ENCODE results near the gene RRAGD.

The RRAGD gene, protein sequence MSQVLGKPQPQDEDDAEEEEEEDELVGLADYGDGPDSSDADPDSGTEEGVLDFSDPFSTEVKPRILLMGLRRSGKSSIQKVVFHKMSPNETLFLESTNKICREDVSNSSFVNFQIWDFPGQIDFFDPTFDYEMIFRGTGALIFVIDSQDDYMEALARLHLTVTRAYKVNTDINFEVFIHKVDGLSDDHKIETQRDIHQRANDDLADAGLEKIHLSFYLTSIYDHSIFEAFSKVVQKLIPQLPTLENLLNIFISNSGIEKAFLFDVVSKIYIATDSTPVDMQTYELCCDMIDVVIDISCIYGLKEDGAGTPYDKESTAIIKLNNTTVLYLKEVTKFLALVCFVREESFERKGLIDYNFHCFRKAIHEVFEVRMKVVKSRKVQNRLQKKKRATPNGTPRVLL

DNA sequence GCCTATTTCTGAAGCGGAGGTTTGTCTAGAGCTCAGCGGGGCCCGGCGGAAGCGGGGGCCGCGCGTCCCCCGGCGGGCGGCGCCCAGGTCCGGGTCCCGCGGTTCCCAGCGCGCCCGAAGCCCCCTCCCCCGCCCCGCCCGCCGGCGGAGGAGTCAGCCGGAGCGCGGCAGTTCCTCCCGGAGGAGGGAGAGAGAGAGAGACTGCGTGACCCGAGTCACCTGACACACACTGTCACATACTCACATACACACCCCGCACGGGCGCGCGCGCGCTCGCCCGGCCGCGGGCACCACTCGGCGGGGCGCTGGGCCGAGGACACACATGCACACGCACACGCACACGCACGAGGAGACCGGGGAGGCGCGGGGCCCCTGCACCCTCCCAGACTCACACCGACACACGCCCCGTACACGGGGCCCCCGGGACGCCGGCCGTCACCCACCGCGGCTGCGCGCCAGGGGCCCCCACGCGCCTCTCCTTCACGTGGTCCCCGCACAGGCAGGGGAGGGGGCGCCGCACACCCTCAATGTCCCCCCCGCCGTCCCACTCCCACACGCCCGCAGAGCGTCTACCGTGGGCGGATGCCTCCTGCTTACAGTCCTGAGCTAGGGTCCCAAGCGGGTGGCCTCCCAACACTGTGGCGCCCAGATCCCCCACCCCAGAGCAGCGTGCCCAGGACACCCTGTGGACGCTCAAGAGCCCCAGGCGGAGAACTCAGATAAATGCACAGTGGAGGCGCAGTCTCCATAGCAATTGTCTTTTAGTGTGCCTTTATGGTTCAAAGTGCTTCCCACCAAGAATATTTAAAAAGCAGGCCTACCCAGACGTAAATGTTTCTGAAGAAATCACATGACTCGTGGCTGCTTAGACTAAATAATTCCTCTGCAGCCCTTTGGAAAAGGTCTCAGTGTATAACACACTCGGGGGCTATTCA is at the start of gene RRAGD:
Gene RRAGD (minus strand): TSS at position 203 of the 935 bp plus-strand sequence. CDS start 280 bp downstream, outside the sequence.
- DNase-seq = peak; percentile 80

DNA sequence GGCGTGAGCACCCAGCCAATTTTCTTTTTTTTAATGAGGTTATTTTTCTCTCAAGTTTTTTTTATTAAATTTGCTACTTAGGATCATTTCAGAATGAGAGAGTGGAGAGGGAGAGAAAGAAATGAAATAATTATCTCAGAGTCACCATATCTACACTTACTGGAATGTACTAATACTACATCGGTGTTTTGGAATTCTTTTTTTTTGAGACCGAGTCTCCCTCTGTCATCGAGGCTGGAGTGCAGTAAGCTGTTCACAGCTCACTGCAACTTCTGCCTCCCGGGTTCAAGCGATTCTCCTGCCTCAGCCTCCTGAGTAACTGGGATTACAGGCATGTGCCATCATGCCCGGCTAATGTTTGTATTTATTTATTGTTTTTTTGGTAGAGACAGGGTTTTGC is 48.6 kb upstream of the RRAGD start:
- no peak for DNase-seq

DNA sequence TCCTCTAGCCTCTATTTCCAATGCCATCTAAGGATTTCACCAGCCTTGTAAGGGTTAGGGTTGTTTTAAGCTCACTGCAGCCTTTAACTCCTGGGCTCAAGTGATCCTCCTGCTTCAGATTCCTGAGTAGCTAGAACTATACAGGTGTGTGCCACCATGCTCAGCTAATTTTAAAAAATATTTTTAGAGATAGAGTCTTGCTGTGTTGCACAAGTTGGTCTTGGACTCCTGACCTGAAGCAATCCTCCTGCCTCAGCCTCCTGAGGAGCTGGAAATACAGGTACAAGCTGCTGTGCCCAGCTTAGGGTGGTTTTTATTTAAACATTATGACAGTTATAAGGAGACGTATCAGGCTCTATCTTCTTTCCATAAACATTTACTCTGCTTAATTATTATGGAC is 47.4 kb upstream of the RRAGD start:
- no peak for DNase-seq

DNA sequence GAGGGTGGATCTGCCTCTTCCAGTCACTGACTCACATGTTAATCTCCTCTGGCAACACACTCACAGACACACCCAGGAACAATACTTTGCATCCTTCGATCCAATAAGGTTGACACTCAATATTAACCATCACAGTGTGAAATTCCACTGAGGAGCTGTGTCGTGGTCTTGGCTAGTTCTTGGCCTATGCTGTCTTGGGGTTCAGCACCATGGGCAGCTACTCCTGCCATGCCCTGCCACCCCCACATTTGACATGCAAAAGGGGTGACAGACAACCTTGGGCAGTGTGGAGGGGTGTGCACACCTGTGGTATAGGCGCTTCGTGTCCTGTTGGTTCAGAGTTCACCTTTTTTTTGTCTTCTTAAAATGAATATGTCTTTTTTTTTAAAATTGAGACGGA is 46.6 kb upstream of the RRAGD start:
- no peak for DNase-seq

DNA sequence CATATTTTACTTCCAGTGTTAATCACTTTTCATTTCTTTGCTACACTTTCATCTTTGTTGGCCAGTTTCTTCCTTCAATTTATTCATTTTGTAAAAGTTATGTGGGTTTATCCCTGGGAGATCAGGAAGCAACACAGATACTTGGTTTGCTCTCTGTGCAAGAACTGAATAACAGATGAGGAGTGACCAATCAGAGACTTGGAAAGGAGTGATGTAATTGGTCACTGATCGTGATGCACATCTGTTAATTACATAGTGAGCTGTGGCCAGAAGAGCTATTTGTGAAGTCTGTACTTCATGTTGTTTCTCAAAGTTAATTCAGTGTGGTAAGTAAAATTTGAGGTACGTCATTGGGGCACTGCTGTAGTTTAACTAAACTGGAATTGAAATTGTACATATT is 42.2 kb upstream of the RRAGD start:
- no peak for DNase-seq

DNA sequence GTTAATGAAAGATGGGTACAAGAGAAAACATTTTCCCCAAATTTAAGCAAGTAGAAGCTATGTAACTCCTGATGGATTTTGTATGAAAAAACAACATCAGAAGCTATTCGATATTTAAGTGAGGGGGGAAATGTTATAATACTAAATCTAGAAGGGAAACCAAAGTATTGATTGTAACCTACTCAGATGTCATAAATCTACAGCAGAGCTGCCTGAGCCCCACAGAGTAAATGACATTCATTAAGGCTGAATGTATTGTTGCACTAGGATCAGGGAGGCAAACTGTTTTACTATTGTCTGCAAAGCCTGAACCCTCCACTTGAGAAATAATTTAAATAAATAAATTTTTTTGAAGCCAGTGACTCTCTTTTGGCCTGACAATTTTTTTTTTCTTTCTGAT is 40.2 kb upstream of the RRAGD start:
- DNase-seq = no peak

DNA sequence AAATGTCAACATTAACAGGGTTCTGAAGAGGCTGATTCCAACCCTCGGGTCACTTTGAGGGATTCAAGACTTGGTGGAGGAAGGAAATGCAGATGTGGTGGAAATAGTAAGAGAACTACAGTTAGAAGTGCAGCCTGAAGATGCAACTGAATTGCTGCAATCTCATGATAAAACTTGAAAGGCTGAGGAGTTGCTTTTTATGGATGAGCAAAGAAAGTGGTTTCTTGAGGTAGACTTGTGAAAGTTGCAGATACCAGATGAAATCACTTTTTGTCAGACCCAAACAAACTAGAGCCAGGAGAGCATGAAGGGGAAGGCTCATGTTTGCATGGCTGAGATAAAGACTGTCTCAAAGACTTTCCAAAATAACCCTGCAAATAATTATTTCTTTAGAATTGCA is 37.1 kb upstream of the RRAGD start:
- DNase-seq = no peak

DNA sequence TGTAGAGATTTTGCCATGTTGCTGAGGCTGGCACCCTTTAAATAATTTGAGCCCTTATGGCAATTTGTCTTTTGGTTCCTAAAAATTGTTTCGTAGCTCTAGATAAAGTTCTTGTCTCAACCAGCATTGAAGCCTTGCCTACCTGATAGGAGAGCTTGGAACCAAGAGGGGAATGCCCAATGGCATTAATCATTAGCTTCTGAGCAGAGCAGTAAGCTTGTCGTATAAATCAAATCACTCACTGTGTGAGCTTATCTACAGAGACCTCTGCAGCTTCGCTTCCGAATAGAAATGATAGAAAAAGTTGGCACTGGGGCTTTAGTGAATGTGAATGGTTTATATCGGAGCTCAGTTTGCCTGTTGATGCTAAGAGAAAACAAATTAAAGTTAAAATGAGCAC is 31.6 kb upstream of the RRAGD start:
- no peak for DNase-seq

DNA sequence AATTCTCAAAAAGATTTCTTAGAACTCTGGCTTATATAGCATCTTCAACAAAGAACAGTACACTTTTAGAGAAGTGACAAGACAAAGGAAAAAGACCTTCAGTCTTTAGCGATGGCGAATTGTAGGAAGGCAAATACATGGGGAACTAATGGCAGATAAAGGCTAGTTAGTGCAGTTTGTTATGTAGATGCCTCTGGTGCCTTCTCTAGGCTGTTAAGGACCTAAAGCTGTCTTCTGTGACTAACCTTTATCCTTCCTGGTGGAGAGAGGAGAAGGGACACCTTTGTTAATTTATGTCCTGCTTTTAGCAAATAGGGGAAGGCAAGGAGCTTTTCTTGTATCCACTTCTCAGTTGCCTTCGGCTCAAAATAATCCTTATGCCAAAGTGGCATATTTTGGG is 28.1 kb upstream of the RRAGD start:
- no peak for DNase-seq

DNA sequence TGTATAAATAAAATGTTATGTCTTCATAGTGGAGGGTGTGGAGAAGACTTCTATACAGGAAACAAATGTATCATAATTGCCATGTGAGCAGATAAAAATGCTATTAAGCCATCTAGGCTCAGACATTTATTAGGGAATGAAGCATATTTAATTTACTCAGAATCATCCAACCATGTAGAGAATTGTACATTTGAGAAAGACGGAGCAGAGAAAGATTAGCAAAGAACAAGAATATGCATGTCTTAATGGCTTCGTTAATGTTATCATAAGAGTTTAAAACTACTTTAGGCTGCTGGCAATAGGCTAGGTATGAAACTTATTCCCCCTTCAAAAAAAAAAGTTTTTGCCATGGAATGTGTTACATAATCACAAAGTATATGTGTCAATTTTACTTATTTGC is 26.9 kb upstream of the RRAGD start:
- DNase-seq = no peak

DNA sequence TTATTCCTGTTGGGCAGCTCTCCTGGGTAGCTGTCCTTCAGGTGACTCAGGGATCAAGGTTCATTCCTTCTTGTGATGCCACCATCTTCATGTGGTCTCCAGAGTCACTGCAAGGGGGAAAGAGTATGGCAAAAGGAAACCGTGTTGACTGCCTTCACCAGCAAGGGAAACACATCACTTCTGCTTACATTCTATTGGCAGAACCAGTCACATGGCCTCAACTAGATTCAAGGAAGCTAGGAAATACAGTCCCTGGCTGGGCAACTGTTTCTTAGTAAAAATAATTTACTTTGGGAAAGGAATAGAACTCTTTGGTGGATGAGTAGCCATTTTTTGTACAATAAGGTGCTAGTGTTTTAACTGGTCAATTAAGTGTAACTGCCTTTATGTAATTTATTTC is 26.2 kb upstream of the RRAGD start:
- DNase-seq = no peak

DNA sequence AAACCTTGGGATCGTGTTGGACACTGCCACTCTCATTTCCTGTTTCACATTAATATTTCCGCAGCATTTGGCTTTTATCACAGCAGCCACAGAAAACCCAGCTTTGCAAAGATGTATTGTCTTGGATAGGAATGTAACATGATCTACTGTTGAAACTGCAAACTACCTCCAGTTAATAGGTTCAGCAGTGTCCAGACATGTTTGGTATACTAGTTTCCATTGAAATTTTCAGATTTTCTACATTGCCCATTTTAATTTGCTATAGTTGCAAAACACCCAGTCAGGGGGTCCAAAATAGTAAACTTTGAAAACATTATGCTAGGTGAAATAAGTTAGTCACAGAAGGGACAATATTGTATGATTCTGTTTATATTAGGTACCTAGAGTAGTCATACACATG is 24.2 kb upstream of the RRAGD start:
- DNase-seq = no peak

DNA sequence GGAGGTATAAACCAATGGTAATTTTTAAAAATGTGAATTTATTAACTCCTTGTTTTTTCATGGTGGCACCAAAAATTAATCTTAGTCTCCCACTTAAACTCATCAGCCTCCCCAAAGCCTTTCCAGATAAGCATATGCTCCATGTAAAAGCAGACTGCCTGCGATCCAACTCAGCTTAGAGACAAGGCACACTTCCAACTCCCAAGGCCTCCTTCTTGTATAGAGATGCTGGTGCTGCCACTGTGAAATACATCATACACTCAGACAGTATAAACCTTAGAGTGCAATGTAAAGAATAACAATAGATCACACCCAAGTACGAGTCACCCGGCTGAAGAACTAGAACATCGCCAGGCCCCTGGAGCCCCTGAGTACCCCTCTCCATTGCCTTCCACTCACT is 22.9 kb upstream of the RRAGD start:
- no peak for DNase-seq

DNA sequence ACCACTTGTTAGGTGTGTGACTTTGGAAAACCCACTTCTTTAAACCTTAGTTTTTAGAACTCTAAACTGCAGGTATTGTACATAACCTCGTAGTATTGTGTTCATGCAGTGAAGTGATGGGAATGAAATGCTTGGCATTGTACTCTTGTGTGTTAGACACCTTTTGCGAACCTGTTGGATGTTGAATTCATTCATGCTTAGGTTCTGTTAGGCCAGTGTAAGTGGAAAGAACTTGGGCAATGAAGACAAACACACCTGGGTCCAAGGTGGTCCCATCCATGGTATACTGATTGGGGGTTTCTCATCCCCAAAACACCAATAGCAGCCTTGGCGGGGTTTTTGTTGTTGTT is 22.1 kb upstream of the RRAGD start:
- no peak for DNase-seq

DNA sequence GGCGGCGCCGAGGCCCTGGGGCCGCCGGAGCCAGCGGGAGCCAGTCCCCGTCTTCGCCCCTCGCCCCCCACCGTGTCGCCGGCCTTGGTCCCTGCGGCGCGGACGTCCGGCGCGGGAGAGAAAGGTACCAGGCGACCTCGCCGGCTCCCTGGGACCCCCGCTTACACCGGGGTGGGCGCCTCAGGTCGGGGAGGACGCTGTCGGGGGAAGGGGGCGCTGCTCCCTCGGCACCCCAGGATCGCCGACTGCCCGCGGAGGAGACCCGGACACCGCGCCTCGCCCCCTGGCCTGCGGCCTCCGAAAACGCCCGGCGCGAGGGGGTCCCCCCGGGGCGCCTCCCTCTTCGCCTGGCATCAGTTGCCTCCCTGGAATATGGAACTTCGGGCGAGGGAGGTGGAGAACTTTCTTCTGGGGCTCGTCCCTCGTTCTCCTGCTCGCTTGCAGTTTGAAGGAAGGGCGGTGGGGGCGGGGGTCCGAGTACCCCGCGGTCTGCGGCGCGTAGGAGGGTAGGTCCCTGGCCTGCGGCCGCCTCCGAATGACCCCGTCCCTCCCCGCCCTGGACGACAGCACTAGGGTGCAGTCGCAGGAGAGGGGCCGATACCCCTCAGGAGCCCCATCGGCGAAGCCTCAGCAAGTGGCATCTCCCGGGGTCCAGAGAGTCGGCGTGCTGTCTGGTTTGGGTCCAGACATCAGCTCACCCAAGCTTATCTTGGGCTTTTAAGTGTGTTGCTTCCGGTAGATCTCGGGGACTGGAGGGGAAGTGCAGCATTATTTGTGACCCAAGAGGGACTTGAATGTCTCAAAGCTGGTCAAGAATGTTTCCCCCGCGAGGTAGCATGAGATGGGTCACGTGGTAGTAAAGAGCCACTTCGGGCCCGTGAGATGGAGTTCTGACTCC is 21.4 kb upstream of the RRAGD start:
- DNase-seq = no peak

DNA sequence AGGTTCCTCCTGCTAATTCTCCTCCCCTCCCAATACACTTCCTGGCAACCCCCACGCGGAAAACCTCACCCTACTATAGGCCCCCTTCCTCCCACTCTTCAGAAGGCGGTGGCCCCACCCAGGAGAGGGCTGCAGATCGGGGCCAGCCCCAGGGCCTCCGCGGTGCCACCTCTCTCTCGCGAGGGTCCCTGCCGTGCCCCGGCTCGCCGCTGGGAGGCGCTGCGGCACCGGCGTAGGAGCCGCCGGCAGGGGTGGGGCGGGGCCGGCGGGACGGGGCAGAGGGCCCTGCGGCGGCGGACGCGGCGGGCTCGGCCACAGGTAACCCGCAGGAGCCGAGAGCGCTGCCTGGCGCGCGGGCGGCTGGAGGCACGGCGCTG is 20.8 kb upstream of the RRAGD start, which contains the start of gene ANKRD6:
Gene ANKRD6 (plus strand): TSS at position 278 of the 377 bp plus-strand sequence. CDS start 133,825 bp downstream, outside the sequence.
- peak; percentile 80 for DNase-seq

DNA sequence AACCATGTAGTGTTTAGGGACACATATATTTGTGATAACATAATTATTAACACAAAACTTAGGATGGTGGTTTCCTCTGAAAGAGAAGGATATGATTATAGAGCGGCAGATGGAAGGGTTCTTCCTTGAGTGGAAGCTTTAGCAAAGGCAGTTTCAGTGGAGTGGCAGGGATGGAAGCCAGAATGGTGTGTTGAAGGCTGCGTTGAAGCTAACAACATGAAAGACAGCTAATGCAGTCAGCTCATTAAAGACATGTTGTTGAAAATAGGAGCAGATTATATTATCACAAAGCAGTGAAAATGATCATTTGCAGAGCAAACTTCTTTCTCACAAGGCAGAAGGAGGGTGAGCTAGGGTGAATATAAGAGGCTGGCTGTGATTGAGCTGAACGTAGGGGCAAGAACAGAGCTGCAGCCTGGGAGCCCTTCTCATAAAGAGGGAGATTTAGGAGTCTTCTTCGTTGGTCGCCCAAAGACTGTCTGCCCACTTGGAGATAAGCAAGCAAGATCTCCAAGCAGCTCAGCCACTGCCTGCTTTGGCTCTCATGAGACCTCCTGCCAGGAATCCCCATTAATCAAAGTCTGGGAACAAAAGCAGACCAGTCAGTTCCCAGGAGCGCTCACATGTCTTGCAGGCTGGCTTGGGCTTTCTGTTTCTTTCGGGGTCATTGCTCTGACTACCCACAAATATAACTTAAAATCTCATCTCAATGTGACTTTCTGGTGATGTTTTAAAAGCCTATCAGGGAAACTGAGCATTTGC is 18.3 kb upstream of the RRAGD start:
- no peak for DNase-seq

DNA sequence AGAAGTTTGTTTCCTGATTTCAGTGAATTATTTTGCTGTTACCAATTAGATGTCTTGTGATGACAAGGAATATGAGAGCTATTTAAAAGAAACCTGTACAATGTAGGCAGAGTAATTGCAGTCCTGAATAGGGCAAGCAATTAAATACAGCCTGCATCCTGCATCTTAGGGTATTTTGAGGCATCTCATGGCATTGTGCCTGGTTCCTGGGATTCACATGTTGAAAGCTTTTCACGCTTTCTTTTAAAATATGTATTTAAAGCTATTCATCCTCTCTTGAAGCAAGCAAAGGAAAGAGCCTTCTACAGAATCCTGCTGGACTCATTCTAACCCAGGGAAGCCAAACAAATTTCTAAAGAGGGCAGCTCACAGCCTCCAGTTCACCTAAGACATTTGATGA is 4.7 kb upstream of the RRAGD start:
- no peak for DNase-seq

DNA sequence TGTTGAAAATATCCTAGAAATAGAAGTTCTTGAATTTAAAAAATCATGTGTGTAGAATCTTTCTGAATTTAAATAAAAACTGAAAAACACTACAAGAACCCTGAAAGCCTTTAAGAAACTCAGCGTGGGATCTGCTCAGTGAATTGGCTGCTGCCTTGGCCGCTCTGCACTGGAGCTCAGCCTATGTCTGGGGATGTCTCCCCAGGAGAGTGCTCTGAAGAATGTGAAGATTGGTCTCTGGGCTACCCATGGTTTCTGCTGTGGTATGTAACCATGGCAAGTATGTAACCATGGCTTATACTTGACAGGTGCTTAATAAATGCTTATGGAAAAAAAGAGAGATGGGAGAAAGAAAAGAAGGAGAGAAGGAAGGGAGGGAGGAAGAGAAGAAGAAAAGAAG is 3.1 kb upstream of the RRAGD start:
- DNase-seq = no peak

DNA sequence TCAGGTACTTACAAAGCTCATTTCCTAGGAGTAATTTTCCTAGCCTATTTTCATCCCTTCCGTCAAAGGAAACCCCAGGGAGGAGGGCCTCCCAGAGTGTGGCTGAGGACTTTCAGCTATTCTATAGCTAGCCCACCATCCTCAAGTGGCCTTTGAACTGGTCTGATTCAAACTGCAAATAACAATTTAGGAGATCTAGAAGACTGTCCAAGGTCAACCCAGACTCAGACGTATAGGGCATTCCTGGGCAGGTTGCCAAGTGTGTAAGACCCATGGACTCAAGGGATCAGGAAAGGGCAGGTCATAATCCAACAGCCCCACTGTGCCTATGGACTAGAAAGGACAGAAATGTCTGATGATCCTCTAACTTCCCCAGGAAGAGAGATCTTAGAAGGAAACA is 2.1 kb upstream of the RRAGD start:
- no peak for DNase-seq

DNA sequence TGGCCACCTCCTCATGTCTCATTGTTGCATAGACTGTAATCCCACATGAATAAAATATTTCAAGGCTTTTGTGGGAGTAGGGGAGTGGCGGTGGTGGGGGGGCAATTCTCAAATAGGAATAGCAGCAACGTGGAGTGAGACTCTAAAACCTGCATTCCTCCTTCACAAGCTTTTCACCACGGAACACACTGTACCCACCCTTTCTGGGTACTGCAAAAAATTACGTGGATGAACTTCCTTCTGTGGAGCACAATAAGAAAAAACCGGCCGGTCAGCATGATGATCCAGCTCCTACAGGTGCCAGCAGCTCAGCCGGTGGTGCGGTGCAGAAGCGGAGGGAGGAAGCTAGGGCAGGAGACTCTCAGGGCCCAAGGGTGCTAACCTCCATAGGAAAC is 930 bp upstream of the RRAGD start:
- no peak for DNase-seq

All from 8988T (cell line).